RKO (cell line): ENCODE measurements around the gene TRIM8.
"Not testable (repeated sequence)": the region's sequence is repeated elsewhere in the genome, so short reads cannot be mapped to it uniquely, and the experiment has no call there.

Experiments
- DNase-seq: peaks from one replicate; pipeline ENCODE4 v3.0.0-alpha.2; 2016; ENCODE audit warnings: low spot score

Gene TRIM8

DNA sequence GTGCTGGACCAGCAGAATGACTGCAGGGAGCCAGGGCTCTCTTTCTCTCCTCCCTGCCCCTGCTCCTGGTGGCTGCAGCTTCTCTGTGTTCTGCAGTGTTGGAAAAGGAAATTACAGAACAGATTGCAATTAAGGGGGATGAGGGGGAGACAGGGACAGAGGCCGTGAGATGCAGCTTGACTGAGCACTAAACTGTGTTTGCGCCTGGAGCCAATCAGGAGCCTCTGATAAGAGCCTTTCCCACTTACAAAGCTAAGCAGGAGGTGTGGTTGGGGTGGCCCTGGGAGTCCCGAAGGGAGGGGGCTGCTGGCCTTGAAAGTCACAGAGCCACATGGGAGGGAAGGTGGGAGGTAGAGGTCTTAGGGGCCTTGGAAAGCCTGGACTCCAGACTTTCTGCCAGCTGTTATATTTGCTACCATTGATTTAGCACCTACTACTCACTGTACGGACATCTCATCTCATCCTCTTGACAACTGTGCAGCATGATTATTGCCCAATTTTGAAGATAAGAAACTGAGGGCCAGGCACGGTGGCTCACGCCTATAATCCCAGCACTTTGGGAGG, 26.7 kb downstream of the TRIM8 start:
- no peak for DNase-seq

DNA sequence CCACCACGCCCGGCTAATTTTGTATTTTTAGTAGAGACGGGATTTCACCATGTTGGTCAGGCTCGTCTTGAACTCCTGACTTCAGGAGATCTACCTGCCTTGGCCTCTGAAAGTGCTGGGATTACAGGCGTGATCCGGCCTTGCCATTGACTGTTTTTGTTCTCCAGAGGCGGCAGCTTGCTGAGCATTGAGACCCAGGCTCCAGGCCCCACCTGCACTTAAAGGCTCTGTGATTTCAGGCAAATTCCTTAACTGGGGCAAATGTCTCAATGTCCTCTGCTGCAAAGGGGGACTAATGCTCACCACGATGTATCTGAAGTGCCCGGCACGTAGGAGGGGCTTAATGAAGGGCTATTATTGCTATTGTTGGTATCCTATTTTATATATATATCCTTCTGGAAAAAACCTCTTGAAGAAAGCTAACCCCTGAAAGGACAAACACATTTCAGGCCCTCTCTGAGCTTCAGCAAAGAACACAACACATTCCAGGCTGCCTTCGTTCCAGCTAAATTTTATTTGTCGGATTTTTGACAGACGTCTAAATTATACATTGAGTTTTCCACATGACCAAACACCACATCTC, 29.0 kb downstream of the TRIM8 start:
- DNase-seq = no peak

DNA sequence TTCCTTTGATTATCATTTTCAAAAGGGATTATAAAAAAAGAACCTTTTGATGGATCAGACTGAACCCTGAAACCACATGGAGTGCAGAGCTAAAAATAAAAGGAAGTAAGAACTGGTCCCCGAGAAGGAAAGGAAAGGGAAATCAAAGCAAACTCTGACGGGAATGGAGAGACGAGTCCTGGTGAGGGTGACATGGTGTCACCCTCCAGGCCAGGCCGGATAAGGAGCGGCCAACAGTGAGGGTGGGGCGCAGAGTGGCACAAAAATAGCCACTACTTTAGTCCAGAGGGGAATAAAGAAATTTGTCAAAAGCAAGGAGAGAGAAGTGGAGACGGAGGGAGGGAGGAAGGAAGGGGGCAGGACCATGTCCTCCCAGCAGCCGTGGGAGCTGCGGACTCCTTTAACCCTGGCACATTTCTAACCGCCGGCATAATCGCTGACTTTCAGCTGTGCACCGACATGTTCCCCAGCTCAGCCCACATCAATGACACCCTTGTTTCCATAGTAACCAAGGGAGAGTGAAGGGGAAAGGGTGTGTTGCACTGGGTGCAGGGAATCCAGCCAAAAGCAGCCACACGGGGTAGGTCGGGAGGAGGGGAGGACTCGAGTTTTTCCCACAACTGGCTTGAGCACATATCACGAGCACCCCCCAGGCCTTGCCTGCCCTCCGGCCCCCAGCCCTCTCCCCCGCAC, 29.7 kb downstream of the TRIM8 start:
- no peak for DNase-seq

DNA sequence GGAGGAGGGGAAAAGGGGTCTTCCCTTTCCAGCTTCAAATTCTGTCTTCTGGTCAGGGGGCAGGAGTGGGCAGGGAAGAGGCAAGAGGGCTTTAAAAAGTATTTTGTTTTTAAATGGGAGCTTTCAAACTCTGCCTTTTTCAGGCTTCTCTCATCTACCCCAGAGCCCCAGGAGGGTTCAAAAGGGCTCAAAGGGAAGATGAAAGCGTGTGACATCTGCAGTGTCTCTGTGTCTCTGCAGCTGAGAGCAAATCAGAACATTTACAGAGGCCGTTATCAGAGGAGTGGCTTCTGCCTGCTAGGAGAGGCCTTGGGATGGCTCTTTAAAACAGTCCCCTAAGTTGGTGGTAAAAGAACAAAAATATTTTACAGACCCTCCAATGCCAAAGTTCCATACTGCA, 30.3 kb downstream of the TRIM8 start:
- DNase-seq = no peak

DNA sequence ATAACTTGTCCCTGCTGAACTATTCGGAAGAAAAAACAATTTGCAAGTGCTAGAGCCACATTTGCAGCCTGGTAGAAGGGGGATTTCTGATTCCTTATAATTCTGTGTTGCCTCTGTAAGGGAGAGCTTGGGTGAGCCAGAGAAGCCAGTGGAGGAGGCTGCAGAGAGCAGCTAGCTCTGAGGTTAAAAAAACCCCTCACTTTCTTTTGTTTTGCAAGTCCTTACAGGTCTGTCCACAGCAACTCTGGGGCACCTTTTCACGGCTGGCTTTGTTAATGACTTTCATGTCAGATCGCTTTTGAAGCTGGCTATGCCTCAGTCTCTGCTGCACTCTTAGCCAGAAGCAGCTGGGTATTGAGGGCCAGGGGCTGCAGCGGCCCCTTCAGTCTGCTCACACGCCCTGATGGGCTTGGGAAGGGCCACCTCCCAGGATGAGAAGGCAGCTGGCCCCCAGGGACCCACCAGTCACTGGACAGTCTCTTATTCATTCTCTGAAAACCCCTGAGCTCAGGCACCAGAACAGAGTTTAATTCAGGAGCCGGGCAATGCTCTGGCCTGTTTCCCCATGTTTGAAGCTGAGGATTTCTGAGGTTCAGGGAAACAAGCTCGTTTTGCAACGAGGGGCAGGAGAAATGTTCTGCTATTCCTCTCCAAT, 30.9 kb downstream of the TRIM8 start:
- DNase-seq = no peak

DNA sequence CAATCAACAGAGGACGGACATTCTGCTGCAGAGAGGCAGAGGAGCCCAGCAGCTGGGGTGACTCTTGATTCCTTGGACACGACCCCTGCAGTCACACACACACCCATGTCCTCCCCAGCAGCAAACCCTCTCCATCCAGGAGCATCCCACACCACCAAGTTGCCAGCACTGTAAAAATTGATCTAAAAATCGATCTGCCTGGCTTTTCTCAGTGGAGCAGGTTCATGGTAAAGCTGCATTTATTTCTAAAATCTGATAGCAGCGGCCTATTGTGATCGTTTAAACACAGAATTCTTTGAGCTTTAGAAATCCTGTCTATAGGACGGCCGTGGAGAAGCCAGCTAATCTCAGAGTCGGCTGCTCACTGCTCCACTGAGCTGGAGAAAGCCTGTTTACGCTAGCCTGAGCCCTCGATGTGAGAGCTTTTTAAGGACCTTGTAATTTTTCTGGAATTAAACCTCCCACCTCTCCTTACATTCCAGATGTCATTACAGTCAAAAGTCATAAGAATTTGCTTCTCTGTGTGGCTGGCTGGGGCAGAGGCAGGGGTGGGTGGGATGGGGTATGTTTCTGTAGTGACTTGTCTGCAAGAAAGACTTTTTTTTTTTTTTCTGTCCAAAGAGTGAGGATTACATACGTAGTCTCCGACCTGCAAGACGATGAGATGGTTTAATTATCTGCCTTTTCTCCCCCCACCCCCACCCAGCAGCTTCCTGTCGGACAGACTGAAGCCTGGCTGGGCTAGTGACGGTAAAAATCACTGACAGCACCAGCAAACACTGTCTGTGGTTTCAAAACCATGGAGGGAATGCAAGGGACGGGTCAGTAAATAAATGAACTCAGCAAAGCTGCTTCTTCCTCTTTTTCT, 31.6 kb downstream of the TRIM8 start:
- DNase-seq = no peak

DNA sequence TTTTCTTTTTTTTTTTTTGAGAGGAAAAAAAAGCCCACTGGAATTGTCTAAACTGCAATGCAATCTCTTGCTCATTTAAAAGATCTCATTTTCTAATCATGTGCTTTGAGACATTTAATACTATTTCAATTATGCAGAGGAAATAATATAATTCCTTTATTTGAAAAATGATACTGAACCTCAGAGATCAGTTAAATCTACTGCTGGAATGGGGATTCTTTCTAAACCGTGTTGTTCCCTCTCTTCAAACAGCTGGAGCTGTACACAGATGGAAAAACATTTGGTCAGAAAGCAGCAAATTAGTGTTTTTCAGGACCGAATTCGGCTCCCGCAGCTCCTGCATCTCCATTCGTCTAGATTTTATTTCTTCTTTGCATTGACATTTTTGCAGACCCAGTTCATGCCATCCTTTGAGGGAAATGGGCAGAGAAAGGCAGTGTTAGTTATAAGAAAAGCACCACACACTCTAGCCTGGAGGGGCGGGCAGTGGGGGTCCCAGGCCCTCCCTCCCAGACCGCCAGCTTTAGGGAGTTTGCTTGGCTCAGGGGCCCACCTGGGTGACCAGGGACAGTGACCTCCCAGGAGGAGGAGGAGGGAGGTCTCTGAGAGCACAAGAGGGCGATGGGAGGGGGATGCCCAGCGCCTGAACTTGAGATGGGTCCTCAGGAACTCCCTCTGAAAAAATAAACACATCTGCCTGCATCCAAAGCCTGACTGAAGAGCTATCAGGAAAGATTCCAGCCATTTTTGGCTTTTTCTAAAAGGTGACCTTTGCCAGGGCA, 32.4 kb downstream of the TRIM8 start:
- DNase-seq = no peak

DNA sequence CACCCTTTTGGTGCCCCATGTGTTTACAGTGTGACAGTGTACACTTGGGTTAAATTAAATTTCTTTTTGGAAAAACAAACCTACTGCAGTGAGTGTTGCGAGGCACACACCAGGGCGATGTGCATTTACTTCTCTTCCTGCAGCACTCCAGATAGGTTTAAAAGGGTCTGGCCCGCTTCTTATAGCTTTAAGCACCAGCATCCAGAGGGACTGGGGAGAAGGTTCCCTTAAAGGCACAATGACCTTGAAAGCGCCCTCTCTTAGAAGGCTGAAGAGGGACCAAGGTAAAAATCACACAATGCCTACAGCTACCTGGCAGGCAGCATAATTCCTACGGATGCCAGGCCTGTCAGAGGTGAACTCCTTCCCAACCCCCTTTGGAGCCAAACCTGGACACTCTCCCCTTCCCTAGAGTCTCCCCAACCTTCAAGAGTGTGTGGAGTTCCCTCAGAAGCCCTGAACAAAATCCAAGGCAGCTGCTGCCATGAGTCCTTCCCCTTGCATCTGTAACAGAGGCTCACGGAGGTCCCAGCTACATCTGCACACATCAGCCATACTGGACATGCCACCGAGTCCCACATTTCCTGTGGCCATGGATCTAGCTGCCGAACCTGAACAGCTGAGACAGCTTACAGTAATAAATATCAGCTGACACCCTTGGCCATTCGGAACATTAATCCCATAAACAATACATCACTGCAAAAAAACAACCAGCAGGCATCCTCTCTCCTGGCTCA, 33.2 kb downstream of the TRIM8 start:
- DNase-seq = no peak

DNA sequence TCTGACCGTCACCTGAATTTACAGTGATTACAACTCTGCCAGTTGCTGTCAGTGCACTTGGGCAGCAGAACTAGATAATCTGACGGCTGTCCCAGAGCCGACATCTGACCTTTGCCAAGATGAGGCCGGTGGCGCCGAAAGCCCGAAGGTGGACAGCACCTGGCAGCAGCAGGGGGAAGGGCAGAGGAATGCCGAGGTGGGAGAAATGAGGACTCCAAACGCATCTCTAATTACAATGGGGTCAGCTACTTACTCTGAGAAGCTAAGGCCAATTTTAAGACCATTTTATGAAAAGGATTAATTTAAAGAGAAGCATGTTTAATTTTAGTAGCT, 33.8 kb downstream of the TRIM8 start:
- DNase-seq = no peak

DNA sequence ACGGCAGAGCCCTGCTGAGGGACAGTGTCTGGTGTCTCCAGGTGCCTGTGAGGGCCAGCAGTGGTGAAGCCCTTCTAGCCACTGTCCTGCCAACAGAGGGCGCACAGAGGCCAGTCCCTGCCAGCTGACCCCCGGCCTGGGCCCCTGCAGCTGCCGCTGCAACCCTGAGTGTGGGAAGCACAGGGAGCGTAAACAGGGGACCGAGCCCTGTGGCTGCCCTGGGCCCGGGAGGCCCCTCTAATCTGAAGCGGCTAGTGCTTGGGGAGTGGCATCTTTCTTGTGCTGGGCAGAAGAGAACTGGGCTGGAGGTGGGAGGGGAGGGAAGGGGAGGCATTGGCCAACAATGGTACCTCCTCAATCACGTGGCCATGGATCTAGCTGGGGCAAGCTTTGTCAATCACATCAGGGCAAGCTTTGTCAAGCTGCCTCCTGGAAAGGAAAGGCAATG, 34.6 kb downstream of the TRIM8 start:
- DNase-seq = peak; percentile 48

DNA sequence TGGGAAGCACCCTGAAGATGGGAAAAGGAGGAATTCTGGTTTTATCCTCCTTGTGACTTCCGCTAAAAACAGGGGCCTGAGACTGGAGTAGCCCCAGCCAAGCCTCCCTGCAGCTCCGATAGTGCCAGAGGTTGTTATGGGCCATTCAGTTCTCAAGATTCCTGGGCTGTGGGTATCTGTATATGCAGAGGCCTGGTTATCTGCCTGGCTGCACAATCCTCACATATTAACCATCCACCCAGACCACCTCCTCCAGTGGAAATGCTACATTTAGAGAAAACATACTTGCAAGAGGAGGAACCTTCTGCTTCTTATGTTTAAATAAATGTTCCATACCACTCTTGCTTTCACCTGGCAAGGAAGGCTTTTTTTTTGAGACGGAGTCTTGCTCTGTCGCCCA, 35.3 kb downstream of the TRIM8 start:
- no peak for DNase-seq

DNA sequence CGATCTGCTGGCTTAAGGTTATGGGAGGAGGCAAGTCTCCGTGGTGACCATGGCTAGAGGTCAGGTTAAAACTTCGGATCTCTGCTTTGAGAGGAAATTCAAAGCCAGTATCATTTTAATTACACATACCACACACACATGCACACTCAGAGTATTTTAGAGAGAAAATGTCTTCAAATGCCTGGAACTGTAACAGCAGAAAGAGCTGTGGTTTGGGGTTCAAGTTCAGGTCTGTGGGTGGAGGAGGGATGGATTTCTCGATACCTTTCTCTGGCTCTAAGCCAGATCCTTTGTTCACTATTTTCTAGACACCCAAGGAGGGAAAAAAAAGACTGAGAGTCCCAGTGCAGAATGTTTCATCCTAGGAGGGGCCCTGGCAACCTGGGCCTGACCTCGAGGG, 37.4 kb downstream of the TRIM8 start:
- DNase-seq = no peak

DNA sequence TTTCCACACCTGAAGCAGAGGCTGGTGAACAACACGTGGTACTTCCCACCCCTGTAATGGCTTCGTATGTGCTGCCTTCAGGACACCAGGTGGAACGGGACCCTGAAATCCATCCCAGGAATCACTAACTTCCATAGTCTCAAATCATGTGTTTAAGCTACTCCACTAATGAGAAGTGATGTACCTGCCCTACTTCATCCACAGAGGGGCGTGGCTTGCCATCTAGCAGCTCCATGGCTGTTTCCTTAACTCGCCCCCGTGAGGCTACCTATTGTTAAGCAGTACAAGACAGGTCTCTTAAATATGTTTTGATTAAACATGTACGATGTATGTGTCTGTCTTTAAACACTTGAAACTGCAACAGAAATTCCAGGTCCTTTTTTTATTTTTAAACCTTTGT, 38.1 kb downstream of the TRIM8 start:
- DNase-seq = no peak

DNA sequence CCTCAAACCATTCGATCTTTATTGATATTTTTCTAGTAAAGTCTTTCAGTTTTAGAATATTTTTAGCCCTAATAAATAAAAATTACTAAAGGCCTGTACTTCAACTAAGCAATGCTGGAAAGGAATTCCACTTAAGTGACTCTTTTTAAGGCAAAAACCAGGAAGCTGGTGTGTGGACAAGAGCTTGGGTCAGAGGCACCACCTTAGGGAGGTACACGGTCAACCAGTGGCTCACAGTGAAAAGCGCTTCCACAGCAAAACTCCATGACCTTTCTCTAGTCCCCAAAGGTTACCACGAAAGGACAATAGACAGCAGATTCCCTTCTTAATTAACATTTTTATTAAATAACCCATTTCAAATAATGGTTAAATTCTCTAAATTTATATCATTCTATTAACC, 38.7 kb downstream of the TRIM8 start:
- DNase-seq = no peak

DNA sequence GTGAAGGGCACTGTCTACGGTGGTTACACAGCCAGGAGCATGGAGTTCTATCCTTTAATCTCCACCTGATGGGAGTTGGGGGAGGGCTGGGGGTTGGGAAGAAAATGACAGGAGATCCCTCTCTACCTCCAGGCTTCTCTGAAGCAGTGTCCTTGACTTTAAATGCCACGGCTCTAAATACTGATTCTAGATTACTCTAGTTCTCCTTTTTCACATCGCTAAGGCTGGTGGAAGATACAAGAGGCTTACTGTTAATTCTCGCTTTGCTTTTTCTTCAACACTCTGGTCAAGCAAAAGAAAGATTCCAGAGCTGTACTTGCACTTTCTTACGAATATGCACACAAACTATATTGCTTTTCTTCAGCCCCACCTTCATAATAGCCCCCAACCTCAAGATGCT, 39.5 kb downstream of the TRIM8 start:
- no peak for DNase-seq

DNA sequence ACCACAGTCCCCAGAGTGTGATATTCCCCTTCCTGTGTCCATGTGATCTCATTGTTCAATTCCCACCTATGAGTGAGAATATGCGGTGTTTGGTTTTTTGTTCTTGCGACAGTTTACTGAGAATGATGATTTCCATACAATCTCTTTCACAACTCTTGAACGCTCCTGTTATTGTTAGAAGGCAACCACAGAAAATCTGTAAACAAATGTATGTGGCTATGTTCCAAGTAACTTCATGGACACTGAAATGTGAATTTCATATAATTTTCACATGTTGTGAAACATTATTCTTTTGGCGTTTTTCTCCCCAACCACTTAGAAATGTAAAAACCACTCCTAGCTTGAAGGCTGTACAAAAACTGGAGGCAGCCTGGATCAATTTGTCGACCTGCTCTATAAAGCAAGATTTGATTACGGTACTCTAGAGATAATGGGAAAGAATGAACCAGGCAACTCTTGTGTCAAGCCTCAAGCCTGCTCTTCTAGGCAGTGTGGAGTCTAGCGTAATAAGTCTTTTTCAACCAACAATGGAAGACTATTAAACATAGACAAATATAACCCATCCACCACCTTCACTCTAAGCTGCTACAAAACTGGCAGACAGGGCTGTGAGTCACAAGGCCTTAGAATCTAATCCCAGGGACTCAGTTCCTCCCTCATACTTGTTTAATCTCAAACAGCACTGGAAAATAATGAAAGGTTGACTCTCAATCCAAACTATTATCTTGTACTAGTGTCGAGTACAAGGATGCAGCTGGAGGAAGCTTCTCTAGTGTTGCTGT, 47.2 kb downstream of the TRIM8 start:
- no peak for DNase-seq

DNA sequence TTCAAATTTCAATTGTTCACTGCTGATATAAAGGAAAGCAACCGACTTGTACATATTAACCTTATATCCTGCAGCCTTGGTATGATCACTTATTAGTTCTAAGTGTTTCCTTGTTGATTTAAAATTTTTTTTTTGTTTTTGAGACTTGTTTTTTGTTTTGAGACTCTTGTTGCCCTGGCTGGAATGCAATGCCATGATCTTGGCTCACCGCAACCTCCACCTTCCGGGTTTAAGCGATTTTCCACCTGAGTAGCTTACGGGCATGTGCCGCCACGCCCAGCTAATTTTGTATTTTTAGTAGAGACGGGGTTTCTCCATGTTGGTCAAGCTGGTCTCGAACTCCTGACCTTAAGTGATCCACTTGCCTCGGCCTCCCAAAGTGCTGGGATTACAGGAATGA, 51.1 kb downstream of the TRIM8 start:
- not testable (repeated sequence) for DNase-seq

DNA sequence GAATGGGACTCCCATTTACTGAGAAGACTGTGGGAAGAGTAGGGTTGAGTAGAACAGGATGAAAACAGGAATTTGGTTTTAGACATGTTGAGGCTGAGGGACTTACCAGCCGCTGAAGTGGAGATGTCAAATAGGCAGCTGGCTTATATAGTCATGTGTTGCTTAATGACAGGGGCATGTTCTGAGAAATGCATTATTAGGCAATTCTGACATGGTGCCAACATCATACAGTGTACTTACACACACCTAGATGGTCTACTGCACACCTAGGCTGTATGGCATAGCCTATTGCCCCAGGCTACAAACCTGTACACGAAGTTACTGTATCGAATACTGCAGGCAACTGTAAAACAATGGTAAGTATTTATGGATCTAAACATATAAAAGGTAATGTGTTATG, 52.5 kb downstream of the TRIM8 start:
- no peak for DNase-seq

DNA sequence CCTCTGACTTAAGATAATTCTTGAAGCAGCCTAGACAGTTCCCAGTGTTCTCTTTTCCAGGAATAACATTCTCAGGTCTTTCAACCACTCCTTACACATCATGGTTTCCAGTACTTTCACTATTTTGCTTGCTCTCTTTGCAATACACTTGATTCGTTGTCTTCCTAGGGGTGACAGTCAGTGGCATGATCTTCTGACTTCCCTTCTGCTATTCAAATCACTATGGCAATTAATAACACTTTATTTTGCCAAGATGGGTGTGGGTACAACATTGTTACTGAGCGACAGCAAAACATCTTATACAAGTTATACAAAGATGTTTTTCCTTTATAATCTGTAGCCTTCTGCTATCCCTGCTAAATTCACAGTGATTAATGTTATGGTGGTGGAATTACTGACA, 54.6 kb downstream of the TRIM8 start:
- no peak for DNase-seq

DNA sequence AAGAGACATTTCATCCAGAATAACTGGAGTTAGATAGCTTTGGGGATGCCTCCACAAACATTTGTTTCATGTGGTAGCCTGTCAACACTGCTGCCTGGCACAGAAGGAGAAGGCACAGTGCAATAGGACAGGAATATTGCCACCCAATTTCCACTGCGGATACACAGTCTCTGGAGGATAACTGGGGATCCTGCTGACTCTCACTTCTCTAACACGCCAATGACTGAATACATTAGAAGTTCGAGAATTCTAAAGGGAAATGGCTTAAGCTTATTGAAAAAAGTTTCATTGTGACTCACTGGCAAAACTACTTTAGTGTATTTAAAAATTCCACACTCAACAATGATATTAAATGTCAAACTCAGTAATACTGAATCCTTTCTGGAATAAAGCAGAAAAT, 57.0 kb downstream of the TRIM8 start:
- DNase-seq = no peak
